ENCODE measurements around the gene PLEK.

- no peak for TF ChIP-seq SMARCC2 (IDR thresholded peaks at IDR 0.05)
- TF ChIP-seq, protein P1, sequence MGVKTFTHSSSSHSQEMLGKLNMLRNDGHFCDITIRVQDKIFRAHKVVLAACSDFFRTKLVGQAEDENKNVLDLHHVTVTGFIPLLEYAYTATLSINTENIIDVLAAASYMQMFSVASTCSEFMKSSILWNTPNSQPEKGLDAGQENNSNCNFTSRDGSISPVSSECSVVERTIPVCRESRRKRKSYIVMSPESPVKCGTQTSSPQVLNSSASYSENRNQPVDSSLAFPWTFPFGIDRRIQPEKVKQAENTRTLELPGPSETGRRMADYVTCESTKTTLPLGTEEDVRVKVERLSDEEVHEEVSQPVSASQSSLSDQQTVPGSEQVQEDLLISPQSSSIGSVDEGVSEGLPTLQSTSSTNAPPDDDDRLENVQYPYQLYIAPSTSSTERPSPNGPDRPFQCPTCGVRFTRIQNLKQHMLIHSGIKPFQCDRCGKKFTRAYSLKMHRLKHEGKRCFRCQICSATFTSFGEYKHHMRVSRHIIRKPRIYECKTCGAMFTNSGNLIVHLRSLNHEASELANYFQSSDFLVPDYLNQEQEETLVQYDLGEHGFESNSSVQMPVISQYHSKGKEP (CRISPR knock-in tag; IDR thresholded peaks at IDR 0.05) = no peak
- TF ChIP-seq, protein P2, sequence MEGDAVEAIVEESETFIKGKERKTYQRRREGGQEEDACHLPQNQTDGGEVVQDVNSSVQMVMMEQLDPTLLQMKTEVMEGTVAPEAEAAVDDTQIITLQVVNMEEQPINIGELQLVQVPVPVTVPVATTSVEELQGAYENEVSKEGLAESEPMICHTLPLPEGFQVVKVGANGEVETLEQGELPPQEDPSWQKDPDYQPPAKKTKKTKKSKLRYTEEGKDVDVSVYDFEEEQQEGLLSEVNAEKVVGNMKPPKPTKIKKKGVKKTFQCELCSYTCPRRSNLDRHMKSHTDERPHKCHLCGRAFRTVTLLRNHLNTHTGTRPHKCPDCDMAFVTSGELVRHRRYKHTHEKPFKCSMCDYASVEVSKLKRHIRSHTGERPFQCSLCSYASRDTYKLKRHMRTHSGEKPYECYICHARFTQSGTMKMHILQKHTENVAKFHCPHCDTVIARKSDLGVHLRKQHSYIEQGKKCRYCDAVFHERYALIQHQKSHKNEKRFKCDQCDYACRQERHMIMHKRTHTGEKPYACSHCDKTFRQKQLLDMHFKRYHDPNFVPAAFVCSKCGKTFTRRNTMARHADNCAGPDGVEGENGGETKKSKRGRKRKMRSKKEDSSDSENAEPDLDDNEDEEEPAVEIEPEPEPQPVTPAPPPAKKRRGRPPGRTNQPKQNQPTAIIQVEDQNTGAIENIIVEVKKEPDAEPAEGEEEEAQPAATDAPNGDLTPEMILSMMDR (CRISPR knock-in tag; IDR thresholded peaks at IDR 0.05) = no peak
- TF ChIP-seq, protein P3, sequence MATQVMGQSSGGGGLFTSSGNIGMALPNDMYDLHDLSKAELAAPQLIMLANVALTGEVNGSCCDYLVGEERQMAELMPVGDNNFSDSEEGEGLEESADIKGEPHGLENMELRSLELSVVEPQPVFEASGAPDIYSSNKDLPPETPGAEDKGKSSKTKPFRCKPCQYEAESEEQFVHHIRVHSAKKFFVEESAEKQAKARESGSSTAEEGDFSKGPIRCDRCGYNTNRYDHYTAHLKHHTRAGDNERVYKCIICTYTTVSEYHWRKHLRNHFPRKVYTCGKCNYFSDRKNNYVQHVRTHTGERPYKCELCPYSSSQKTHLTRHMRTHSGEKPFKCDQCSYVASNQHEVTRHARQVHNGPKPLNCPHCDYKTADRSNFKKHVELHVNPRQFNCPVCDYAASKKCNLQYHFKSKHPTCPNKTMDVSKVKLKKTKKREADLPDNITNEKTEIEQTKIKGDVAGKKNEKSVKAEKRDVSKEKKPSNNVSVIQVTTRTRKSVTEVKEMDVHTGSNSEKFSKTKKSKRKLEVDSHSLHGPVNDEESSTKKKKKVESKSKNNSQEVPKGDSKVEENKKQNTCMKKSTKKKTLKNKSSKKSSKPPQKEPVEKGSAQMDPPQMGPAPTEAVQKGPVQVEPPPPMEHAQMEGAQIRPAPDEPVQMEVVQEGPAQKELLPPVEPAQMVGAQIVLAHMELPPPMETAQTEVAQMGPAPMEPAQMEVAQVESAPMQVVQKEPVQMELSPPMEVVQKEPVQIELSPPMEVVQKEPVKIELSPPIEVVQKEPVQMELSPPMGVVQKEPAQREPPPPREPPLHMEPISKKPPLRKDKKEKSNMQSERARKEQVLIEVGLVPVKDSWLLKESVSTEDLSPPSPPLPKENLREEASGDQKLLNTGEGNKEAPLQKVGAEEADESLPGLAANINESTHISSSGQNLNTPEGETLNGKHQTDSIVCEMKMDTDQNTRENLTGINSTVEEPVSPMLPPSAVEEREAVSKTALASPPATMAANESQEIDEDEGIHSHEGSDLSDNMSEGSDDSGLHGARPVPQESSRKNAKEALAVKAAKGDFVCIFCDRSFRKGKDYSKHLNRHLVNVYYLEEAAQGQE (IDR thresholded peaks at IDR 0.05; ENCODE audit: borderline replicate concordance in 1 of 2, low read depth in 1 of 2, low read length in 2 of 2) = no peak
- TF ChIP-seq ZNF235 (CRISPR knock-in tag; IDR thresholded peaks at IDR 0.05; ENCODE audit: borderline replicate concordance) = no peak
- TF ChIP-seq, protein P4, sequence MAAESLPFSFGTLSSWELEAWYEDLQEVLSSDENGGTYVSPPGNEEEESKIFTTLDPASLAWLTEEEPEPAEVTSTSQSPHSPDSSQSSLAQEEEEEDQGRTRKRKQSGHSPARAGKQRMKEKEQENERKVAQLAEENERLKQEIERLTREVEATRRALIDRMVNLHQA (CRISPR knock-in tag; IDR thresholded peaks at IDR 0.05) = no peak
- no peak for TF ChIP-seq POLR2AphosphoS2 (IDR thresholded peaks at IDR 0.05; ENCODE audit: low read depth, low read length)
- no peak for TF ChIP-seq NFYB (CRISPR knock-in tag; IDR thresholded peaks at IDR 0.05)
- TF ChIP-seq FOXK2 (IDR thresholded peaks at IDR 0.05) = no peak
Measured at GRCh38 chr2:68383778-68384177, 18.7 kb downstream of the PLEK start.

Data from HepG2 (cell line).